H9 (cell line): Measurements from ENCODE around the gene CCNT1. TPM values are rescaled to one million over a fixed set of nuclear protein-coding genes. Genes with fewer than 3 reads are reported as not detected.

Experiments used
- DNase-seq: peaks from one replicate; pipeline ENCODE4 v3.0.0-alpha.2; 2017
- H2AFZ ChIP-seq: one replicate; pipeline ENCODE4 v1.6.1; 2013; ENCODE audit warnings: mild to moderate bottlenecking, low read length, control low read depth, moderate library complexity
- H2AK5ac ChIP-seq: 2 replicates; pipeline ENCODE4 v1.6.1; 2013; ENCODE audit warnings: low read length, control low read depth, mixed read lengths; ENCODE audit not compliant: insufficient read length
- H2BK120ac ChIP-seq: one replicate; pipeline ENCODE4 v1.6.1; 2013; ENCODE audit warnings: low read depth, mild to moderate bottlenecking, low read length, control low read depth, inconsistent platforms; ENCODE audit not compliant: poor library complexity, severe bottlenecking
- H2BK12ac ChIP-seq: 2 replicates; pipeline ENCODE4 v1.6.1; 2013; ENCODE audit warnings: low read length, control low read depth, mixed read lengths, low read depth; ENCODE audit not compliant: insufficient read length
- H2BK15ac ChIP-seq: 2 replicates; pipeline ENCODE4 v1.6.1; 2013; ENCODE audit warnings: low read depth, low read length, control low read depth
- H2BK20ac ChIP-seq: one replicate; pipeline ENCODE4 v1.6.1; 2013; ENCODE audit warnings: low read depth, mild to moderate bottlenecking, low read length, control low read depth, inconsistent platforms; ENCODE audit not compliant: poor library complexity, severe bottlenecking
- H2BK5ac ChIP-seq: 2 replicates; pipeline ENCODE4 v1.6.1; 2013; ENCODE audit warnings: low read length, control low read depth, mixed read lengths; ENCODE audit not compliant: insufficient read length
- H3K14ac ChIP-seq: 2 replicates; pipeline ENCODE4 v1.6.1; 2013; ENCODE audit warnings: low read length, control low read depth; ENCODE audit not compliant: insufficient read depth
- H3K18ac ChIP-seq: 2 replicates; pipeline ENCODE4 v1.6.1; 2013; ENCODE audit warnings: low read depth, mild to moderate bottlenecking, mixed read lengths, low read length, control low read depth; ENCODE audit not compliant: insufficient read length
- H3K23ac ChIP-seq: 2 replicates; pipeline ENCODE4 v1.6.1; 2013; ENCODE audit warnings: low read length, control low read depth, mixed read lengths, low read depth; ENCODE audit not compliant: insufficient read length
- H3K23me2 ChIP-seq: 2 replicates; pipeline ENCODE4 v1.6.1; 2013; ENCODE audit warnings: low read depth, mild to moderate bottlenecking, mixed read lengths, low read length, control low read depth; ENCODE audit not compliant: insufficient read length, poor library complexity, severe bottlenecking
- H3K27ac ChIP-seq: 2 replicates; pipeline ENCODE4 v1.5.1; 2013; ENCODE audit warnings: low read length, control low read depth, mixed read lengths, low read depth; ENCODE audit not compliant: insufficient read length
- H3K27me3 ChIP-seq: 2 replicates; pipeline ENCODE4 v1.6.1; 2013; ENCODE audit warnings: low read length, control low read depth, inconsistent platforms; ENCODE audit not compliant: insufficient read depth
- H3K4ac ChIP-seq: 2 replicates; pipeline ENCODE4 v1.6.1; 2013; ENCODE audit warnings: low read depth, mild to moderate bottlenecking, control low read depth, inconsistent platforms, low read length, moderate library complexity
- H3K4me1 ChIP-seq: 2 replicates; pipeline ENCODE4 v1.6.1; 2013; ENCODE audit warnings: low read length, control low read depth, inconsistent platforms; ENCODE audit not compliant: insufficient read depth
- H3K4me2 ChIP-seq: 2 replicates; pipeline ENCODE4 v1.6.1; 2013; ENCODE audit warnings: low read length, control low read depth, mixed read lengths; ENCODE audit not compliant: insufficient read length, insufficient read depth
- H3K56ac ChIP-seq: 2 replicates; pipeline ENCODE4 v1.6.1; 2013; ENCODE audit warnings: low read depth, mild to moderate bottlenecking, mixed read lengths, low read length, control low read depth; ENCODE audit not compliant: insufficient read length
- H3K79me1 ChIP-seq: 2 replicates; pipeline ENCODE4 v1.6.1; 2013; ENCODE audit warnings: low read depth, mild to moderate bottlenecking, moderate library complexity, low read length, control low read depth, inconsistent platforms; ENCODE audit not compliant: insufficient read depth, poor library complexity, severe bottlenecking
- H3K79me2 ChIP-seq: 2 replicates; pipeline ENCODE4 v1.6.1; 2013; ENCODE audit warnings: low read length, control low read depth, inconsistent platforms; ENCODE audit not compliant: insufficient read depth
- H3K9ac ChIP-seq: 2 replicates; pipeline ENCODE4 v1.6.1; 2013; ENCODE audit warnings: low read length, control low read depth, mixed read lengths; ENCODE audit not compliant: insufficient read length; ENCODE audit errors: extremely low read depth
- H3K9me3 ChIP-seq: one replicate; pipeline ENCODE4 v1.6.1; 2013; ENCODE audit warnings: low read depth, low read length, inconsistent platforms; ENCODE audit not compliant: control insufficient read depth
- H3T11ph ChIP-seq: one replicate; pipeline ENCODE4 v1.6.1; 2013; ENCODE audit warnings: mild to moderate bottlenecking, low read length, control low read depth, inconsistent platforms
- H4K20me1 ChIP-seq: one replicate; pipeline ENCODE4 v1.6.1; 2013; ENCODE audit not compliant: control insufficient read depth, insufficient read length, insufficient read depth
- H4K5ac ChIP-seq: 2 replicates; pipeline ENCODE4 v1.6.1; 2013; ENCODE audit warnings: low read depth, mild to moderate bottlenecking, mixed read lengths, low read length, control low read depth; ENCODE audit not compliant: insufficient read length
- H4K8ac ChIP-seq: replicated peaks from 2 replicates; pipeline ENCODE4 v1.6.1; 2013; ENCODE audit warnings: low read length, control low read depth, mixed read lengths, low read depth; ENCODE audit not compliant: insufficient read length
- H4K91ac ChIP-seq: 2 replicates; pipeline ENCODE4 v1.6.1; 2013; ENCODE audit warnings: low read depth, mild to moderate bottlenecking, moderate library complexity, mixed read lengths, low read length, control low read depth; ENCODE audit not compliant: insufficient read length
- H3K27ac Mint-ChIP-seq, 3 experiments: 2 replicates in 2 of 3; 3 replicates in 1 of 3; pipeline ENCODE4 v1.8.0; 2020 to 2021; ENCODE audit warnings: mixed read lengths in 3 of 3, mild to moderate bottlenecking in 1 of 3, moderate library complexity in 1 of 3
- H3K27me3 Mint-ChIP-seq: 2 replicates; pipeline ENCODE4 v1.8.0; 2021; ENCODE audit warnings: low read depth, mild to moderate bottlenecking, moderate library complexity, mixed read lengths
- H3K36me3 Mint-ChIP-seq, 3 experiments: 2 replicates in 2 of 3; 3 replicates in 1 of 3; pipeline ENCODE4 v1.8.0; 2020 to 2021; ENCODE audit warnings: low read depth in 3 of 3, mixed read lengths in 3 of 3; ENCODE audit not compliant: insufficient read depth in 1 of 3
- H3K4me1 Mint-ChIP-seq, 2 experiments: 2 replicates each; pipeline ENCODE4 v1.8.0; 2020; ENCODE audit warnings: mixed read lengths in 2 of 2
- H3K4me3 Mint-ChIP-seq, 2 experiments: 2 replicates in 1 of 2; 3 replicates in 1 of 2; pipeline ENCODE4 v1.8.0; 2020 to 2021; ENCODE audit warnings: mild to moderate bottlenecking in 2 of 2, mixed read lengths in 2 of 2, moderate library complexity in 1 of 2
- H3K9me3 Mint-ChIP-seq, 2 experiments: 2 replicates in 1 of 2; 3 replicates in 1 of 2; pipeline ENCODE4 v1.8.0; 2020; ENCODE audit warnings: mild to moderate bottlenecking in 2 of 2, mixed read lengths in 2 of 2, moderate library complexity in 1 of 2
- CTCF ChIP-seq: fragments of 200-600 bp; sonication (generic); conservative IDR thresholded peaks from 3 replicates; pipeline ENCODE4 v1.8.0; 2021; ENCODE audit warnings: antibody characterized with exemption, mild to moderate bottlenecking
- microRNA-seq: library from miRNA; unstranded; fragments of <30 nt; microRNA quantifications from one replicate; pipeline ENCODE4, GENCODE V29; 2020; ENCODE audit warnings: borderline microRNAs expressed
- total RNA-seq: library from RNA; stranded (reverse); gene quantifications from 2 replicates; pipeline ENCODE4 v1.2.1, GENCODE V29; 2021

Gene CCNT1
- total RNA-seq, 1 experiment from 2014 or later, result 53.1 TPM

GRCh38 chr12:48640428-48640827 lies 76.1 kb downstream of the CCNT1 start:
- H3K4me1 Mint-ChIP-seq, result no peaks in the 10 kb centered on the region
- peaks cover 41 to 50% (median 43%) of the 10 kb centered on the region in 3 experiments for H3K36me3 Mint-ChIP-seq
- no peak overlapping the region for H3K4me3 Mint-ChIP-seq
- Histone ChIP-seq H3K79me2 (no peaks in the 10 kb centered on the region), H2BK15ac (no peak overlapping the region), H3T11ph (no peak overlapping the region), H3K56ac (no peak overlapping the region), H3K79me1 (no peaks in the 10 kb centered on the region), H3K27ac (no peak overlapping the region), H3K9ac (no peak overlapping the region), H3K23me2 (no peaks in the 10 kb centered on the region), H3K23ac (no peak overlapping the region), H2BK120ac (no peak overlapping the region), H2AFZ (no peak overlapping the region), H3K14ac (no peak overlapping the region), H2BK5ac (no peak overlapping the region), H3K4ac (no peak overlapping the region), H3K27me3 (no peaks in the 10 kb centered on the region), H2BK12ac (no peak overlapping the region), H3K4me2 (no peak overlapping the region), H4K8ac (no peak overlapping the region), H3K4me1 (no peaks in the 10 kb centered on the region), H2AK5ac (no peak overlapping the region), H4K5ac (no peak overlapping the region), H3K18ac (no peak overlapping the region), H4K20me1 (no peaks in the 10 kb centered on the region), H2BK20ac (no peak overlapping the region), H4K91ac (no peak overlapping the region), H3K9me3 (peaks cover 4% of the 10 kb centered on the region)
- TF ChIP-seq CTCF, result no peak
- no peak for DNase-seq
- no peak overlapping the region for H3K27ac Mint-ChIP-seq
- H3K27me3 Mint-ChIP-seq, result no peaks in the 10 kb centered on the region; the same call in 1 of the 2 replicates
- peaks cover 34 to 38% of the 10 kb centered on the region in 2 experiments for H3K9me3 Mint-ChIP-seq

Small RNA genes within 50 kb of the gene (microRNA-seq; reads per million reads assigned to microRNA genes)
- 0.70 reads per million for gene MIR1291

Other genes with a start within 250 kb of the CCNT1 start
- gene ANP32D, start 244.1 kb downstream of the CCNT1 start, total RNA-seq, result not detected in 2 replicates
- gene C12orf54, start 234.2 kb downstream of the CCNT1 start, total RNA-seq, result not detected in 2 replicates
- not detected in 2 replicates for gene OR8S1, start 191.1 kb downstream of the CCNT1 start, total RNA-seq
- gene LALBA, start 146.7 kb downstream of the CCNT1 start, total RNA-seq, result not detected in 2 replicates
- gene KANSL2, start 34.5 kb downstream of the CCNT1 start, total RNA-seq, result 51.3 and 56.6 TPM in 2 replicates
- 30.2 and 31.1 TPM in 2 replicates for gene ADCY6, start 72.4 kb upstream of the CCNT1 start, total RNA-seq
- gene CACNB3, start 101.8 kb upstream of the CCNT1 start, total RNA-seq, result 34.9 and 35.1 TPM in 2 replicates
- gene DDX23, start 135.5 kb upstream of the CCNT1 start, total RNA-seq, result 98.1 and 104 TPM in 2 replicates
- 9.5 and 9.7 TPM in 2 replicates for gene RND1, start 149.2 kb upstream of the CCNT1 start, total RNA-seq
- gene FKBP11, start 208.8 kb upstream of the CCNT1 start, total RNA-seq, result 40.8 and 43.6 TPM in 2 replicates
- gene ARF3, start 240.8 kb upstream of the CCNT1 start, total RNA-seq, result 254 and 263 TPM in 2 replicates